CD4-positive, alpha-beta T cell (primary cell): ENCODE measurements around the gene ALG3. TPM values are rescaled to one million over a fixed set of nuclear protein-coding genes. Genes with fewer than 3 reads are reported as not detected.

Source experiments
- ATAC-seq: fragments of 200-7000 bp; cut with Tn5 transposase; one replicate; pipeline ENCODE4 v1.10.0; 2022; ENCODE audit warnings: mild to moderate bottlenecking; ENCODE audit not compliant: poor library complexity
- CTCF ChIA-PET: fragments of 350-600 bp; sonication (Branson Sonifier 250); formaldehyde crosslinking; loops from one replicate; lab custom pipeline; 2021; ENCODE audit warnings: antibody characterized with exemption, inconsistent platforms; lab: Charles Lee
- POLR2A ChIA-PET: fragments of 350-600 bp; sonication (Branson Sonifier 250); formaldehyde crosslinking; loops from one replicate; lab custom pipeline; 2021; ENCODE audit warnings: antibody characterized with exemption, inconsistent platforms; lab: Charles Lee
- DNase-seq, 14 experiments: peaks; one replicate each; pipeline ENCODE4 v3.0.0-alpha.2; 2013 to 2020; ENCODE audit warnings: mixed read lengths in 2 of 14
- H3K27ac ChIP-seq, 2 donors: one replicate each; pipeline versions ENCODE4 v1.5.1 to v1.7.0; 2013; ENCODE audit warnings: low read length in 2 of 2, low read depth in 1 of 2, mild to moderate bottlenecking in 1 of 2
- H3K27me3 ChIP-seq, 2 experiments: 1 replicate in 1 of 2; 2 replicates in 1 of 2; pipeline versions ENCODE4 v1.6.1 to v1.7.0; 2013; ENCODE audit warnings: low read length in 2 of 2, control low read depth in 1 of 2, mild to moderate bottlenecking in 1 of 2, moderate library complexity in 1 of 2; ENCODE audit not compliant: insufficient read depth in 2 of 2, control insufficient read depth in 1 of 2
- H3K36me3 ChIP-seq: one replicate; pipeline ENCODE4 v1.6.1; 2013; ENCODE audit warnings: low read length, control low read depth; ENCODE audit not compliant: insufficient read depth
- H3K4me1 ChIP-seq: one replicate; pipeline ENCODE4 v1.6.1; 2013; ENCODE audit warnings: low read length, control low read depth; ENCODE audit not compliant: insufficient read depth
- H3K4me3 ChIP-seq: one replicate; pipeline ENCODE4 v1.5.1; 2013; ENCODE audit warnings: mild to moderate bottlenecking, low read length, moderate library complexity
- H3K9me3 ChIP-seq, 2 experiments: 1 replicate in 1 of 2; 2 replicates in 1 of 2; pipeline versions ENCODE4 v1.6.1 to v1.7.0; 2013; ENCODE audit warnings: low read length in 2 of 2, mild to moderate bottlenecking in 2 of 2, control low read depth in 1 of 2, moderate library complexity in 1 of 2; ENCODE audit not compliant: control insufficient read depth in 1 of 2, insufficient read depth in 1 of 2
- H3K27ac Mint-ChIP-seq: one replicate; pipeline ENCODE4 v1.8.0; 2020; ENCODE audit warnings: mixed read lengths
- H3K27me3 Mint-ChIP-seq: one replicate; pipeline ENCODE4 v1.8.0; 2021; ENCODE audit warnings: mixed read lengths
- H3K36me3 Mint-ChIP-seq: one replicate; pipeline ENCODE4 v1.8.0; 2021; ENCODE audit warnings: low read depth, mixed read lengths
- H3K4me1 Mint-ChIP-seq: one replicate; pipeline ENCODE4 v1.8.0; 2021; ENCODE audit warnings: low read depth, mixed read lengths
- H3K4me3 Mint-ChIP-seq: one replicate; pipeline ENCODE4 v1.8.0; 2020; ENCODE audit warnings: mild to moderate bottlenecking, mixed read lengths
- H3K9me3 Mint-ChIP-seq: one replicate; pipeline ENCODE4 v1.8.0; 2020; ENCODE audit warnings: mixed read lengths
- CTCF ChIP-seq: fragments of 200-600 bp; IDR thresholded peaks from one replicate; pipeline ENCODE4 v1.8.0; 2022; ENCODE audit warnings: antibody characterized with exemption, mild to moderate bottlenecking
- intact Hi-C, 2 experiments: fragments of 100-400 bp; cut with DNase I in 1 of 2; cut with micrococcal nuclease in 1 of 2; formaldehyde crosslinking; loops; one replicate each; pipeline versions ENCODE4 v1.15.1 to v1.9.0; 2023 to 2025; cut with DNase I, micrococcal nuclease
- total RNA-seq, 174 experiments: library from RNA in 2 of 174; stranded (reverse) in 2 of 174; gene quantifications; one replicate each; pipeline ENCODE4 v1.2.3 and lab custom pipeline; 2021 to 2026

ALG3 gene
- total RNA-seq, 2 experiments from 2014 or later = 12.0 to 13.5 TPM

- no peak for ATAC-seq
- no peak for DNase-seq
- no peaks in the 10 kb centered on the region for H3K9me3 ChIP-seq
- Mint-ChIP-seq H3K4me1 (no peaks in the 10 kb centered on the region), H3K27me3 (peaks cover 5% of the 10 kb centered on the region), H3K4me3 (no peak overlapping the region), H3K27ac (no peak overlapping the region), H3K9me3 (no peaks in the 10 kb centered on the region), H3K36me3 (peaks cover under 1% of the 10 kb centered on the region)
- H3K4me1 ChIP-seq = no peaks in the 10 kb centered on the region
- ChIA-PET CTCF (no interaction called here), POLR2A (no interaction called here)
- TF ChIP-seq CTCF = no peak
- peaks cover under 1 to 2% of the 10 kb centered on the region in 2 experiments for H3K27me3 ChIP-seq
- intact Hi-C loops = no loop called here
- no peak overlapping the region for H3K27ac ChIP-seq
- no peaks in the 10 kb centered on the region for H3K36me3 ChIP-seq
- no peak overlapping the region for H3K4me3 ChIP-seq
Observed at GRCh38 chr3:184200825-184201224, 47.9 kb downstream of the ALG3 start.

- Histone ChIP-seq H3K4me1 (no peaks in the 10 kb centered on the region), H3K9me3 (no peaks in the 10 kb centered on the region), H3K36me3 (peaks cover 21% of the 10 kb centered on the region), H3K27me3 (no peaks in the 10 kb centered on the region), H3K4me3 (no peak overlapping the region), H3K27ac (no peak overlapping the region)
- intact Hi-C loops = no loop called here
- POLR2A ChIA-PET = no interaction called here
- DNase-seq = no peak
- Mint-ChIP-seq H3K36me3 (peaks cover 23% of the 10 kb centered on the region), H3K27me3 (no peaks in the 10 kb centered on the region), H3K9me3 (no peaks in the 10 kb centered on the region), H3K4me3 (no peak overlapping the region), H3K27ac (no peak overlapping the region), H3K4me1 (no peaks in the 10 kb centered on the region)
- CTCF ChIA-PET = interaction anchor here (0.6 to 0.7 kb wide), 2 partner anchors 17 to 303 kb away, joined by 3 to 4 read pairs; no protein-coding TSS in a partner anchor
- no peak for ATAC-seq
- TF ChIP-seq CTCF = no peak
Observed at GRCh38 chr3:184198509-184198908, 50.3 kb downstream of the ALG3 start.

GRCh38 chr3:184196536-184196935 lies 52.2 kb downstream of the ALG3 start:
- Histone ChIP-seq H3K9me3 (no peaks in the 10 kb centered on the region), H3K4me1 (no peaks in the 10 kb centered on the region), H3K4me3 (no peak overlapping the region), H3K27me3 (no peaks in the 10 kb centered on the region), H3K36me3 (peaks cover 41% of the 10 kb centered on the region), H3K27ac (no peak overlapping the region)
- ChIA-PET CTCF (no interaction called here), POLR2A (interaction anchor here (1.1 kb wide), 1 partner anchor 11 kb away, joined by 3 read pairs; the partner anchor contains the start of gene ABCF3)
- DNase-seq (no peak), ATAC-seq (no peak)
- no peaks in the 10 kb centered on the region for H3K4me1 Mint-ChIP-seq
- H3K36me3 Mint-ChIP-seq = peaks cover 43% of the 10 kb centered on the region
- H3K27ac Mint-ChIP-seq = no peak overlapping the region
- H3K4me3 Mint-ChIP-seq = no peak overlapping the region
- intact Hi-C loops = no loop called here
- no peaks in the 10 kb centered on the region for H3K9me3 Mint-ChIP-seq
- no peaks in the 10 kb centered on the region for H3K27me3 Mint-ChIP-seq
- no peak for TF ChIP-seq CTCF
